Neural crest cell (in vitro differentiated cells): ENCODE measurements around the gene BEND5. TPM values are rescaled to one million over a fixed set of nuclear protein-coding genes. Genes with fewer than 3 reads are reported as not detected.

Experiments used
- DNase-seq: peaks from one replicate; pipeline ENCODE4 v3.0.0; 2021; ENCODE audit warnings: low read depth, mixed read lengths, low spot score
- H3K27ac Mint-ChIP-seq: one replicate; pipeline ENCODE4 v1.8.0; 2021; ENCODE audit warnings: mild to moderate bottlenecking, mixed read lengths; ENCODE audit not compliant: unreplicated experiment
- H3K27me3 Mint-ChIP-seq: 2 replicates; pipeline ENCODE4 v1.8.0; 2021; ENCODE audit warnings: low read depth, mild to moderate bottlenecking, mixed read lengths
- H3K36me3 Mint-ChIP-seq: 2 replicates; pipeline ENCODE4 v1.8.0; 2021; ENCODE audit warnings: low read depth, mild to moderate bottlenecking, mixed read lengths
- H3K4me1 Mint-ChIP-seq: 2 replicates; pipeline ENCODE4 v1.8.0; 2021; ENCODE audit warnings: mixed read lengths
- H3K4me3 Mint-ChIP-seq: one replicate; pipeline ENCODE4 v1.8.0; 2021; ENCODE audit warnings: mild to moderate bottlenecking, mixed read lengths
- H3K9me3 Mint-ChIP-seq: 2 replicates; pipeline ENCODE4 v1.8.0; 2021; ENCODE audit warnings: mixed read lengths
- total RNA-seq: library from RNA; stranded (reverse); gene quantifications from 2 replicates; pipeline ENCODE4 v1.2.1, GENCODE V29; 2021
- TF ChIP-seq, protein P1 (sequence below): fragments of 200-600 bp; sonication (generic); conservative IDR thresholded peaks from 2 replicates; pipeline ENCODE4 v1.5.0; 2021; ENCODE audit warnings: antibody characterized with exemption, mild to moderate bottlenecking

BEND5 gene
- total RNA-seq, 1 donor from 2014 or later: 18.0 TPM

DNA sequence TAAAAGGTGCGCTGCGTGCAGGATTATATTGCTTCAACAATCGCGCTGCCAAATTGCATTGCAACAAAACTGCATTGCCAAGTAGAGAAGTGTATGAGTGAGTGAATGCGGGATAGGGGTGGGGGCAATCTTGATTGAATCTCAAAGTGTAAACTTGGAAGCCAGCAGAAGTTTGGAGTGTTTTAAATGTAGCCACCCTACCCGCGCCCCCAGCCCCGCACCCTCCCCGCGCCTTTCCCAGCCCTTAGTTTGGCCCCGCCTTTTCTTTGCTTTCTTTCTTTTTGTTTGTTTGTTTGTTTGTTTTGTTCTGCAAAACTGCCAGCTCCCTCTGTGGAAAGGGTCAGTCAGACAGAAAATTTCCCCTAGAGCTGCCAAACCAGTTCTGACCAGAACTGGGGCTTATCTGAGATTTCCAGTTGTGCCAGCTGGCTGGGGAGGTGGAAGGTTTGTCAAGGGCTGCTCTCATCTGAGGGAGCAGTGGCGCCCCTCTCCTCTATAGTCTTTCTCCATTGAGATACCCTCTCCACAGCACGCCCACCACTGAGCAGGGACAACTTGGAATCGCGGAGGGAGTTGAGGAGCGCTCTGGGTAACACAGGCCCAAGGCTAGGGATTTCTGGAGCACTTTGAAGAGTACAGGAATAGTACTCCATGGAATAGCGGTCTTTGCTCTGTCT, 666 bp upstream of the BEND5 start:
- Mint-ChIP-seq H3K27me3 (peaks cover 28% of the 10 kb centered on the region), H3K9me3 (no peaks in the 10 kb centered on the region), H3K4me1 (peaks cover 19% of the 10 kb centered on the region), H3K36me3 (peaks cover 6% of the 10 kb centered on the region), H3K27ac (peak overlapping the region; percentile 91), H3K4me3 (peak overlapping the region; percentile 97)
- TF ChIP-seq, protein P1, sequence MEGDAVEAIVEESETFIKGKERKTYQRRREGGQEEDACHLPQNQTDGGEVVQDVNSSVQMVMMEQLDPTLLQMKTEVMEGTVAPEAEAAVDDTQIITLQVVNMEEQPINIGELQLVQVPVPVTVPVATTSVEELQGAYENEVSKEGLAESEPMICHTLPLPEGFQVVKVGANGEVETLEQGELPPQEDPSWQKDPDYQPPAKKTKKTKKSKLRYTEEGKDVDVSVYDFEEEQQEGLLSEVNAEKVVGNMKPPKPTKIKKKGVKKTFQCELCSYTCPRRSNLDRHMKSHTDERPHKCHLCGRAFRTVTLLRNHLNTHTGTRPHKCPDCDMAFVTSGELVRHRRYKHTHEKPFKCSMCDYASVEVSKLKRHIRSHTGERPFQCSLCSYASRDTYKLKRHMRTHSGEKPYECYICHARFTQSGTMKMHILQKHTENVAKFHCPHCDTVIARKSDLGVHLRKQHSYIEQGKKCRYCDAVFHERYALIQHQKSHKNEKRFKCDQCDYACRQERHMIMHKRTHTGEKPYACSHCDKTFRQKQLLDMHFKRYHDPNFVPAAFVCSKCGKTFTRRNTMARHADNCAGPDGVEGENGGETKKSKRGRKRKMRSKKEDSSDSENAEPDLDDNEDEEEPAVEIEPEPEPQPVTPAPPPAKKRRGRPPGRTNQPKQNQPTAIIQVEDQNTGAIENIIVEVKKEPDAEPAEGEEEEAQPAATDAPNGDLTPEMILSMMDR: no peak
- DNase-seq: no peak

GRCh38 chr1:48775831-48776392, 779 bp downstream of the BEND5 start:
- H3K4me3 Mint-ChIP-seq: peak overlapping the region; percentile 95
- peaks cover 10% of the 10 kb centered on the region for H3K36me3 Mint-ChIP-seq
- DNase-seq: no peak
- H3K27me3 Mint-ChIP-seq: peaks cover 15% of the 10 kb centered on the region
- peak overlapping the region; percentile 90 for H3K27ac Mint-ChIP-seq
- no peaks in the 10 kb centered on the region for H3K9me3 Mint-ChIP-seq
- H3K4me1 Mint-ChIP-seq: peaks cover 19% of the 10 kb centered on the region
- TF ChIP-seq, protein P1: no peak

GRCh38 chr1:48773133-48773532, 3.6 kb downstream of the BEND5 start:
- TF ChIP-seq, protein P1: no peak

DNA sequence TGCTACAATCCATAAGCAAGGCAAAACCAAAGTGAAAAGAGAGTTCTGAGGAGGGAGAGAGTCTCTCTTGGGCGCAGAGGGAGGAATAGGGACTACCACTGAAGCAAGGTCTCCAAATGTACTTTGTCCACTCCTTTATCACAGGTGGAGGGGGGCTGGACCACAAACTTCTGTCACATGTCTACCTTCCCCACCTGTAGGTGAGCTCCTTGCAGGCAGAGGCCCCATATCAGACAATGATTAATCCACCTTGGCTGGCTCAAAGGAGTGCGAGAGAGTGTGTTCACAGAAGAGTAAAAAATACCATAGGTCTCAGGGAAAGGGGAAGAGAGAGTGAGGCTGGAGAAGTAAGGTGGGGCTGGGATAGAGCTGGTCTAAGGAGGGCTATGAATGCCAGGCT, 4.5 kb downstream of the BEND5 start:
- TF ChIP-seq, protein P1: no peak

More at GRCh38 chr1:48773133-48773532, 3.6 kb downstream of the BEND5 start:
- Mint-ChIP-seq H3K36me3 (peaks cover 10% of the 10 kb centered on the region), H3K9me3 (no peaks in the 10 kb centered on the region), H3K27me3 (no peaks in the 10 kb centered on the region), H3K27ac (no peak overlapping the region), H3K4me3 (peak overlapping the region; percentile 56), H3K4me1 (peaks cover 31% of the 10 kb centered on the region)
- no peak for DNase-seq

DNA sequence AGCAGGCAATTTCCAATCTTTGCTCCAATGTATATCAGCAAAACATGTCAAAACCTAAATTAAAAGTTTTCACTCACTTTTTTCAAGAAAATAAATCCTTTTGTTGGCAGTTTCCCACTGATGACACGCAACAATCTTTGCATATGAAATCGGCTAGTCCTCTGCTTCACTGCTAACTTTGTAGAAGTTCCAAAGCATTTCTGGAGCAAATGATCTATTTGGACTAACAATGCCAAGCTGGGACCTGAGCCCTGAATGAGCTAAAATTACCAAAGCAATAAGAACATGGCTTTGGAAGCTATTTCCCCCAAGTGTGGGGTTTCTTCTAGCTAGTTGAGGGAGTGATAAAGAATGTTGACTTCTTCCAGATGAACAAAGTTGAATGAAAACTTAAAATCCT, 5.1 kb downstream of the BEND5 start:
- TF ChIP-seq, protein P1: no peak
- no peaks in the 10 kb centered on the region for H3K27me3 Mint-ChIP-seq
- no peak for DNase-seq
- H3K27ac Mint-ChIP-seq: no peak overlapping the region
- H3K9me3 Mint-ChIP-seq: no peaks in the 10 kb centered on the region
- H3K36me3 Mint-ChIP-seq: peaks cover 10% of the 10 kb centered on the region
- H3K4me1 Mint-ChIP-seq: peaks cover 21% of the 10 kb centered on the region
- no peak overlapping the region for H3K4me3 Mint-ChIP-seq

More for the DNA sequence above, 4.5 kb downstream of the BEND5 start:
- Mint-ChIP-seq H3K9me3 (no peaks in the 10 kb centered on the region), H3K36me3 (peaks cover 10% of the 10 kb centered on the region), H3K4me1 (peaks cover 25% of the 10 kb centered on the region), H3K27ac (no peak overlapping the region), H3K27me3 (no peaks in the 10 kb centered on the region), H3K4me3 (peak overlapping the region; percentile 16)
- no peak for DNase-seq
